D721Med (cell line): Measurements from ENCODE around the gene ETV5.

Experiments used
- DNase-seq: peaks from one replicate; pipeline ENCODE4 v3.0.0; 2011; ENCODE audit warnings: low spot score; ENCODE audit not compliant: insufficient read length
- FAIRE-seq: peaks from 2 replicates; lab custom pipeline; 2011; peaks lifted over from hg19 to GRCh38; lab: Jason Lieb, UNC
- TF ChIP-seq, protein P1 (sequence below): IDR thresholded peaks from 2 replicates; pipeline ENCODE4 v1.5.1; 2012; ENCODE audit warnings: mild to moderate bottlenecking, control low read depth; ENCODE audit not compliant: insufficient read depth; ENCODE audit errors: missing control alignments

ETV5 gene

GRCh38 chr3:186058225-186058624 is 50.7 kb downstream of the ETV5 start:
- TF ChIP-seq, protein P1, sequence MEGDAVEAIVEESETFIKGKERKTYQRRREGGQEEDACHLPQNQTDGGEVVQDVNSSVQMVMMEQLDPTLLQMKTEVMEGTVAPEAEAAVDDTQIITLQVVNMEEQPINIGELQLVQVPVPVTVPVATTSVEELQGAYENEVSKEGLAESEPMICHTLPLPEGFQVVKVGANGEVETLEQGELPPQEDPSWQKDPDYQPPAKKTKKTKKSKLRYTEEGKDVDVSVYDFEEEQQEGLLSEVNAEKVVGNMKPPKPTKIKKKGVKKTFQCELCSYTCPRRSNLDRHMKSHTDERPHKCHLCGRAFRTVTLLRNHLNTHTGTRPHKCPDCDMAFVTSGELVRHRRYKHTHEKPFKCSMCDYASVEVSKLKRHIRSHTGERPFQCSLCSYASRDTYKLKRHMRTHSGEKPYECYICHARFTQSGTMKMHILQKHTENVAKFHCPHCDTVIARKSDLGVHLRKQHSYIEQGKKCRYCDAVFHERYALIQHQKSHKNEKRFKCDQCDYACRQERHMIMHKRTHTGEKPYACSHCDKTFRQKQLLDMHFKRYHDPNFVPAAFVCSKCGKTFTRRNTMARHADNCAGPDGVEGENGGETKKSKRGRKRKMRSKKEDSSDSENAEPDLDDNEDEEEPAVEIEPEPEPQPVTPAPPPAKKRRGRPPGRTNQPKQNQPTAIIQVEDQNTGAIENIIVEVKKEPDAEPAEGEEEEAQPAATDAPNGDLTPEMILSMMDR: no peak
- FAIRE-seq: no peak

DNA sequence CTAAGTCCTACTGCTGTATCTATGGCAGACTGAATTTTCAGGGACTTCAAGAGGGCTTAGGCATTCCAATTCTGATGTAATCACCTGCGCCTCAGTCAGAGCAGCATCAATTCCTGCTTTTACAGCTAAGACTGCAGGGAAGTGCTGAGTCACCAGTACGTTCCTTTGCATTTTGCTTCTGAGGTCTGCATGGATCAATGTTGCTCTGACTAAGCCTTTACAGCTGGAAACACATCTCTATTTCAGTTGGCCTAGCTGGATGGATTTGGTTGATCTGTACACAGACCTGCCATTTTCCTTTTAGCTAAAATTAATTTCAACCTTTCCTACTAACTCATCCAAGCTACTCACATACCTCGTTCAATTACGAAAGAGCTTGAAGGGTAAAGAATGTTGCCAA is 51.3 kb downstream of the ETV5 start:
- FAIRE-seq (no peak), DNase-seq (no peak)
- TF ChIP-seq, protein P1: no peak

More at GRCh38 chr3:186058225-186058624, 50.7 kb downstream of the ETV5 start:
- DNase-seq: no peak

DNA sequence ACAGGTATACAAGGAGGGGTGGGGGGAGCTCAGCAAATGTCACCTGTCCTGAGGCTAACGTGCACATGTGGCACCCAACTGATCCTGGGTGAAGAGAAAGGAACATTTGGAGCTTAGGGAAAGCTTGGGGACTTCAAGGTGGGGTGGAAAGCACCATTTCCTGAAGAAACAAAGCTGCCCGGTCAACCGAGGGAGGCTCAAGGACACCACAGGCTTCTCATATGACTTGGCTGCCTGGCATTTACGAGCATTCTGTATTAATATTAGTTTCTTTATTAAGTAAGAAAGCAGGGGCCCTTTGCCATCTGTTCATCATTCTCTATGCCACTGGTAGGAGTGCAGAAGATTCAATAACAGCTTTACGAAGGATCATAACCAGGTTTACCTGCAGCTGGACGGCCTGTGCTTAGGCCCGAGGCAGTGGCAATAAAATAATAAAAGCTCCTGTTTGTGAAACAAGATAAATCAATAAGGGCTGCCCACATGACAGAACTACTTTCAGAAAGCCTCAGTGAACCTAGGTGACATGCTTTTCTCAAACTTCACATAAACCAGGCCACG is 54.0 kb downstream of the ETV5 start:
- TF ChIP-seq, protein P1: no peak
- DNase-seq (no peak), FAIRE-seq (no peak)

DNA sequence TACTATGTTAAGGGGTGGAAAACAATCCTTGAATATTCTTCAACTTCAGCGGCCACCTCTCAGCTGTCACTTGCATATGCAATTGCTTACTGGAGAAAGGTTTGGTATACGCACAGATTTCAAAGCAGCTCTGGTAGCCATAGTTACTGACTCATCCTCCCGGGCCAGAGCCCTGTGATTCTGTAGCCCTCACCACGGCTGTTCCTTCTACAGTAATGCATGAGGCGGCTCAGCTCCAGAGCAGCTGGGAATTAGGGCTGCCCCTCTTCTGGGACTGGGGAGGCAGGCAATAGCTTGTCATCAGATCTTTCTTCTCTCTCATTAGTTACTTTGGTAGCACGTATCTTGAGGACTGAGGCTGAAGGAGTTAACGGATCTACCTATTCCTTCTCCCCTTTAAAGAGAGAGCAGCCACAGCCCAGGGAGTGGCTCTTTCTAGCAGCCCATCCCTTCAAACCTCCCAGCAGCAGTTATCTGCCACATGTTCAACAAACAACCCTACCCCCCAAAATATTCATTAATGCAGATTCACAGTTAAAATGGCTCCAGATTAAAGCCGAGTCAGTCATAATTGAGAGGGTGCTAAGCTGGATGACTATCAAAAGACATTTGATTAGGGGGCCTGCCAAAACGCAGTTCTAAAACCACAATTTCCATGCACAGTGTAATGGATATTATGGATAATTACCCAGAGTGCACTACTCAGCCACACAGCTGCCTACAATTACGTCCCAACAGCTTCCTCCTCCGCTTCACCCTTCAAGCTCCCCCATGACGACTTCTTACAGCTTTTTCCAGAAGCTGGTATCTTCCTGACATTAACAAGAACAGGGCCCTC is 54.7 kb downstream of the ETV5 start:
- FAIRE-seq (no peak), DNase-seq (no peak)
- TF ChIP-seq, protein P1: no peak

- FAIRE-seq (no peak), DNase-seq (no peak)
- TF ChIP-seq, protein P1: no peak
Measured at GRCh38 chr3:186052096-186052840, 56.6 kb downstream of the ETV5 start.

DNA sequence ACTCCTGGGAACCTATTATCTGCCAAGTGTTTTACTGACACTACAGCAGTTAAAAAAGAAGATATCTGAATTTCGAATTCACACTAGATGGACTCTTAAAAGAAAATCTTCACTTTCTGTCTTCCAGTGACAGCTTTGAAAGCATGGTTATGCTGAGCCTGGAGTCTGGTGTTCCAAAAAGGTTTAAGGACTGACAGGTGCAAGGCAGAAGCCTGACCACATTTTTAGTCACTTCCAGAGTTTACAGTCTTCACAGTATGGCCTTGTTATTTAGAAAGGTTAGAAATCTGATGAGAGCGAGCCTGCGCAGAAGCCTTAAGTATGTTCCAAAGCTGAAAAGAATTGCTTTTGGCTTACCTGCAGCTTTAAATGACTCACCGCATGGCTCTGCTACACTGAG is 59.9 kb downstream of the ETV5 start:
- TF ChIP-seq, protein P1: no peak
- no peak for FAIRE-seq
- DNase-seq: no peak
